H1 (cell line): ENCODE results near the gene LEKR1. TPM values are rescaled to one million over a fixed set of nuclear protein-coding genes. Genes with fewer than 3 reads are reported as not detected.

Experiments
- CTCF ChIA-PET: fragments of 300-600 bp; sonication (Branson Sonifier 250); formaldehyde crosslinking; loops from one replicate; lab custom pipeline; 2021; ENCODE audit not compliant: partially characterized antibody; lab: Charles Lee
- POLR2A ChIA-PET: fragments of 300-600 bp; sonication (Branson Sonifier 250); formaldehyde crosslinking; loops from one replicate; lab custom pipeline; 2021; ENCODE audit warnings: inconsistent platforms; ENCODE audit not compliant: partially characterized antibody; lab: Charles Lee
- DNase-seq, 2 experiments: peaks; one replicate each; pipeline versions ENCODE4 v3.0.0 to v3.0.0-alpha.2; 2010 to 2022; ENCODE audit warnings: low spot score in 2 of 2, low read depth in 1 of 2, mixed read lengths in 1 of 2
- FAIRE-seq: peaks from 2 replicates; lab custom pipeline; 2011; peaks lifted over from hg19 to GRCh38; lab: Jason Lieb, UNC
- H2AFZ ChIP-seq: 2 replicates; pipeline ENCODE4 v1.8.1; 2012; ENCODE audit warnings: low read length, inconsistent platforms
- H2AK5ac ChIP-seq: 2 replicates; pipeline ENCODE4 v1.6.1; 2013; ENCODE audit warnings: low read depth, low read length
- H2BK120ac ChIP-seq: replicated peaks from 2 replicates; pipeline ENCODE3; 2013; ENCODE audit warnings: low read depth, low read length, inconsistent platforms
- H2BK12ac ChIP-seq: 2 replicates; pipeline ENCODE4 v1.6.1; 2013; ENCODE audit warnings: low read depth, low read length
- H2BK15ac ChIP-seq: 2 replicates; pipeline ENCODE4 v1.6.1; 2013; ENCODE audit warnings: low read length
- H2BK20ac ChIP-seq: 2 replicates; pipeline ENCODE4 v1.6.1; 2013; ENCODE audit warnings: low read length
- H2BK5ac ChIP-seq: 2 replicates; pipeline ENCODE4 v1.6.1; 2013; ENCODE audit warnings: low read depth, low read length
- H3K14ac ChIP-seq: 2 replicates; pipeline ENCODE4 v1.6.1; 2013; ENCODE audit warnings: inconsistent platforms; ENCODE audit not compliant: insufficient read length
- H3K18ac ChIP-seq: 2 replicates; pipeline ENCODE4 v1.6.1; 2013; ENCODE audit warnings: low read length; ENCODE audit errors: extremely low read depth
- H3K23ac ChIP-seq: 2 replicates; pipeline ENCODE4 v1.6.1; 2013; ENCODE audit warnings: inconsistent platforms; ENCODE audit not compliant: insufficient read length
- H3K23me2 ChIP-seq: 2 replicates; pipeline ENCODE4 v1.6.1; 2013; ENCODE audit warnings: low read depth, low read length
- H3K27ac ChIP-seq: 2 replicates; pipeline ENCODE4 v1.6.1; 2011; ENCODE audit warnings: low read depth, low read length, inconsistent platforms
- H3K27me3 ChIP-seq, 4 experiments: replicated peaks in 1 of 4; 1 replicate in 1 of 4; 2 replicates in 3 of 4; pipeline versions ENCODE4 v1.6.1 to v1.8.1; 2011 to 2013; ENCODE audit warnings: low read length in 3 of 4, mild to moderate bottlenecking in 3 of 4, inconsistent platforms in 2 of 4, mixed read lengths in 2 of 4, moderate library complexity in 1 of 4; ENCODE audit not compliant: control insufficient read depth in 3 of 4, insufficient read depth in 3 of 4; ENCODE audit errors: extremely low read depth in 1 of 4
- H3K36me3 ChIP-seq, 4 experiments: 2 replicates each; pipeline versions ENCODE4 v1.6.1 to v1.8.1; 2011 to 2013; ENCODE audit warnings: mild to moderate bottlenecking in 4 of 4, low read length in 3 of 4, moderate library complexity in 2 of 4, control low read depth in 1 of 4, inconsistent platforms in 1 of 4; ENCODE audit not compliant: insufficient read depth in 4 of 4, control insufficient read depth in 2 of 4
- H3K4ac ChIP-seq: replicated peaks from 2 replicates; pipeline ENCODE3; 2013; ENCODE audit warnings: low read length, low read depth, mixed read lengths, inconsistent platforms; ENCODE audit not compliant: insufficient read length
- H3K4me1 ChIP-seq, 4 experiments: replicated peaks in 1 of 4; 1 replicate in 1 of 4; 2 replicates in 3 of 4; pipeline versions ENCODE4 v1.6.1 to v1.8.1; 2011 to 2013; ENCODE audit warnings: low read length in 3 of 4, inconsistent platforms in 2 of 4, mixed read lengths in 1 of 4; ENCODE audit not compliant: insufficient read depth in 4 of 4, control insufficient read depth in 3 of 4
- H3K4me2 ChIP-seq, 2 experiments: 2 replicates each; pipeline versions ENCODE4 v1.6.1 to v1.8.1; 2011 to 2013; ENCODE audit warnings: low read depth in 2 of 2, low read length in 2 of 2, control low read depth in 1 of 2, inconsistent platforms in 1 of 2, mild to moderate bottlenecking in 1 of 2; ENCODE audit not compliant: insufficient read depth in 1 of 2
- H3K4me3 ChIP-seq, 4 experiments: fragments of 200-600, 300-600 bp in 1 of 4; sonication (generic), shearing (Covaris generic), sonication (Bioruptor Twin) in 1 of 4; 2 replicates each; pipeline versions ENCODE4 v1.5.1 to v1.8.1; 2011 to 2016; ENCODE audit warnings: low read length in 4 of 4, low read depth in 3 of 4, control low read depth in 2 of 4, inconsistent platforms in 2 of 4, mild to moderate bottlenecking in 2 of 4, mixed read lengths in 1 of 4, moderate library complexity in 1 of 4; ENCODE audit not compliant: insufficient read depth in 2 of 4; ENCODE audit errors: extremely low read depth in 1 of 4
- H3K56ac ChIP-seq: replicated peaks from 2 replicates; pipeline ENCODE3; 2013; ENCODE audit warnings: low read depth, mild to moderate bottlenecking, mixed read lengths, low read length, inconsistent platforms; ENCODE audit not compliant: insufficient read length
- H3K79me1 ChIP-seq: 2 replicates; pipeline ENCODE4 v1.6.1; 2013; ENCODE audit warnings: low read depth, low read length, control low read depth
- H3K79me2 ChIP-seq, 2 experiments: 2 replicates each; pipeline versions ENCODE4 v1.6.1 to v1.8.1; 2012 to 2013; ENCODE audit warnings: low read length in 2 of 2, mild to moderate bottlenecking in 2 of 2, inconsistent platforms in 1 of 2; ENCODE audit not compliant: insufficient read depth in 2 of 2, control insufficient read depth in 1 of 2
- H3K9ac ChIP-seq, 4 experiments: replicated peaks in 1 of 4; 1 replicate in 1 of 4; 2 replicates in 3 of 4; pipeline versions ENCODE4 v1.6.1 to v1.8.1; 2011 to 2013; ENCODE audit warnings: low read depth in 3 of 4, low read length in 3 of 4, control low read depth in 2 of 4, mild to moderate bottlenecking in 2 of 4, moderate library complexity in 2 of 4, inconsistent platforms in 1 of 4; ENCODE audit errors: extremely low read depth in 1 of 4
- H3K9me3 ChIP-seq, 2 experiments: 2 replicates each; pipeline versions ENCODE4 v1.6.1 to v1.8.1; 2012 to 2013; ENCODE audit warnings: mild to moderate bottlenecking in 2 of 2, moderate library complexity in 2 of 2, control low read depth in 1 of 2, inconsistent platforms in 1 of 2, low read depth in 1 of 2, low read length in 1 of 2, mixed read lengths in 1 of 2; ENCODE audit not compliant: insufficient read depth in 2 of 2
- H4K20me1 ChIP-seq, 2 experiments: replicated peaks in 1 of 2; 2 replicates each; pipeline versions ENCODE3 to v1.8.1; 2011 to 2013; ENCODE audit warnings: inconsistent platforms in 2 of 2, low read length in 2 of 2, mild to moderate bottlenecking in 1 of 2; ENCODE audit not compliant: insufficient read depth in 2 of 2, control insufficient read depth in 1 of 2
- H4K5ac ChIP-seq: 2 replicates; pipeline ENCODE4 v1.6.1; 2013; ENCODE audit warnings: low read length, low read depth, mixed read lengths, inconsistent platforms; ENCODE audit not compliant: insufficient read length
- H4K8ac ChIP-seq: 2 replicates; pipeline ENCODE4 v1.8.0; 2013; ENCODE audit warnings: mild to moderate bottlenecking, moderate library complexity, low read length, inconsistent platforms; ENCODE audit not compliant: insufficient read depth; ENCODE audit errors: extremely low read depth
- H4K91ac ChIP-seq: replicated peaks from 2 replicates; pipeline ENCODE3; 2013; ENCODE audit warnings: low read length, mixed read lengths, inconsistent platforms; ENCODE audit not compliant: insufficient read length
- ASH2L ChIP-seq: fragments of 200-600, 300-600 bp; sonication (generic); IDR thresholded peaks from one replicate; pipeline ENCODE4 v1.7.1; 2017; ENCODE audit warnings: low read length
- BCL11A ChIP-seq, 2 experiments: IDR thresholded peaks; one replicate each; pipeline ENCODE4 v1.6.1; 2011; ENCODE audit warnings: low read depth in 2 of 2, low read length in 2 of 2, mild to moderate bottlenecking in 2 of 2
- FOSL1 ChIP-seq: IDR thresholded peaks from 2 replicates; pipeline ENCODE4 v1.6.1; 2011; ENCODE audit warnings: mild to moderate bottlenecking, low read depth, low read length, moderate library complexity; ENCODE audit not compliant: insufficient read depth
- KDM5A ChIP-seq: fragments of 200-600 bp; IDR thresholded peaks from 2 replicates; pipeline ENCODE4 v1.7.1; 2012; ENCODE audit warnings: mild to moderate bottlenecking, low read length, inconsistent platforms, mixed read lengths
- NRF1 ChIP-seq: IDR thresholded peaks from 2 replicates; pipeline ENCODE4 v1.6.1; 2011; ENCODE audit warnings: mild to moderate bottlenecking, low read depth, low read length, improper control_type of control experiment
- PHF8 ChIP-seq: fragments of 200-600 bp; sonication (generic); conservative IDR thresholded peaks from 2 replicates; pipeline ENCODE4 v1.7.1; 2012; ENCODE audit warnings: low read depth, mild to moderate bottlenecking, inconsistent platforms, low read length, moderate library complexity
- RNF2 ChIP-seq: fragments of 200-900, 300-1000 bp; sonication (generic); IDR thresholded peaks from 2 replicates; pipeline ENCODE4 v1.7.1; 2016; ENCODE audit warnings: borderline replicate concordance, low read depth, mild to moderate bottlenecking, antibody characterized with exemption, low read length; ENCODE audit not compliant: poor library complexity, severe bottlenecking; ENCODE audit errors: missing control alignments
- RXRA ChIP-seq: IDR thresholded peaks from 2 replicates; pipeline ENCODE4 v1.6.1; 2011; ENCODE audit warnings: low read depth, mild to moderate bottlenecking, low read length, moderate library complexity; ENCODE audit not compliant: insufficient read depth
- TBP ChIP-seq: IDR thresholded peaks from 2 replicates; pipeline ENCODE4 v1.6.1; 2011; ENCODE audit warnings: low read depth, low read length, improper control_type of control experiment
- YY1 ChIP-seq: IDR thresholded peaks from 2 replicates; pipeline ENCODE4 v1.6.1; 2011; ENCODE audit warnings: low read depth, mild to moderate bottlenecking, low read length
- WGBS, 2 experiments: shearing (Covaris generic) in 1 of 2; methylation state at CpG; one replicate each; pipeline versions ENCODE4 v1.1.6 to v1.1.7; 2013 to 2015; ENCODE audit warnings: low lambda C conversion rate in 2 of 2, mixed read lengths in 2 of 2, inconsistent platforms in 1 of 2, low coverage in 1 of 2, missing lambda C conversion rate in 1 of 2; ENCODE audit not compliant: insufficient replicate concordance in 2 of 2, insufficient coverage in 1 of 2, insufficient read length in 1 of 2; ENCODE audit errors: extremely low coverage in 1 of 2, missing lambda C conversion rate in 1 of 2; 5-methylcytosine and 5-hydroxymethylcytosine counted together
- polyA plus RNA-seq, 7 experiments: library from polyadenylated mRNA; depleted of rRNA in 3 of 7; stranded (reverse) in 5 of 7; unstranded in 2 of 7; fragments of >200 nt in 5 of 7; fragments of 200-250 nt in 2 of 7; gene quantifications; 1 replicate in 5 of 7; 2 replicates in 1 of 7; 4 replicates in 1 of 7; pipeline versions ENCODE4 v1.2.1 to v1.2.3, GENCODE V29; 2011 to 2013; ENCODE audit warnings: missing spikeins in 2 of 7, mixed read lengths in 2 of 7
- total RNA-seq: library from RNA; stranded (reverse); fragmentation: NEBNext Ultra II Directional; extraction: Animal tissue kit (Norgen Biotek cat#: 25700); gene quantifications from 2 replicates; pipeline ENCODE4 v1.2.1, GENCODE V29; 2021

The LEKR1 gene
- total and polyA plus RNA-seq, 2 of the 8 experiments (the other 6 are each of a cell fraction or from before 2014, with no cell fraction given), result 0.08 TPM; not detected in 1

- no peak for TF ChIP-seq RXRA
- no peak for TF ChIP-seq PHF8
- no peak for TF ChIP-seq FOSL1
- TF ChIP-seq RNF2, result no peak
- no peak for TF ChIP-seq NRF1
- no peak for TF ChIP-seq ASH2L
- TF ChIP-seq KDM5A, result no peak
- TF ChIP-seq YY1, result no peak
- no peak for TF ChIP-seq BCL11A (IDR thresholded peaks at IDR 0.05; ENCODE audit: low read depth in 2 of 2, low read length in 2 of 2)
- no peak for TF ChIP-seq TBP
- Histone ChIP-seq H3K14ac (no peak overlapping the region), H3K4me2 (no peak overlapping the region), H3K56ac (no peak overlapping the region), H3K4ac (no peak overlapping the region), H3K9ac (no peak overlapping the region), H3K27ac (no peak overlapping the region), H3K23ac (no peak overlapping the region), H3K36me3 (no peaks in the 10 kb centered on the region), H2BK12ac (no peak overlapping the region), H3K27me3 (no peaks in the 10 kb centered on the region), H4K8ac (no peak overlapping the region), H4K91ac (no peak overlapping the region), H3K4me1 (no peaks in the 10 kb centered on the region), H2BK120ac (no peak overlapping the region), H2AFZ (no peak overlapping the region), H3K79me2 (no peaks in the 10 kb centered on the region), H3K18ac (no peak overlapping the region), H3K9me3 (no peaks in the 10 kb centered on the region), H4K20me1 (no peaks in the 10 kb centered on the region), H2AK5ac (no peak overlapping the region), H3K4me3 (no peak overlapping the region), H3K79me1 (no peaks in the 10 kb centered on the region), H2BK15ac (no peak overlapping the region), H3K23me2 (no peaks in the 10 kb centered on the region; the same call in 1 of the 2 replicates), H2BK20ac (no peak overlapping the region), H4K5ac (no peak overlapping the region), H2BK5ac (no peak overlapping the region)
- no peak for FAIRE-seq
- POLR2A ChIA-PET, result no interaction called here
- no peak for DNase-seq
- CTCF ChIA-PET, result interaction anchor here (0.6 to 1.3 kb wide), 3 partner anchors 13 to 498 kb away, joined by 3 read pairs; no protein-coding TSS in a partner anchor
- 88% methylated on average over 5 of the region's 5 CpGs; no CpG with 5 or more reads in 1 of the 2 experiments for WGBS, 2 experiments
Observed at GRCh38 chr3:156985711-156986110, 159.6 kb downstream of the LEKR1 start.
